ENCODE results near the gene BLMH.
"Not testable (repeated sequence)": the region's sequence is repeated elsewhere in the genome, so short reads cannot be mapped to it uniquely, and the experiment has no call there.

The BLMH gene

DNA sequence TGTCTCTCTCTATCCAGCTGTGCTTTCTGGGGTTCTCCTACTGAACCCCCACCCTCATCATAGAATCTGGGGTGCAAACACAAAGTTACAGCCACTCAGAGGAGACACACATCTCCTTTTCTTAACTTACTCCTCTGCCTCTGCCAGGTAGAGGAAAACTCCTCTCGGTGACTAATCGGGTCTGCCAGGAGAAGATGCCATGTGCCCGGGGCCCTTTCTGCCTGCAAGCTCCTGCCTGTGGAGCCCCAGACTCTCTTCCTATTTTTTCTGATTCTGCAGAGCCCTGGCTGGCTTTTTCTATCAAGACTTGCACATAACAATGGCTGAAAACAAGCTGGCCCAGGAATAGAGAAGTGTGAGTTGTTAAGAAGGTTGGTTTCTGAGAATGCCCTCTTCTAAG, 66.6 kb downstream of the BLMH start:
- DNase-seq = no peak

DNA sequence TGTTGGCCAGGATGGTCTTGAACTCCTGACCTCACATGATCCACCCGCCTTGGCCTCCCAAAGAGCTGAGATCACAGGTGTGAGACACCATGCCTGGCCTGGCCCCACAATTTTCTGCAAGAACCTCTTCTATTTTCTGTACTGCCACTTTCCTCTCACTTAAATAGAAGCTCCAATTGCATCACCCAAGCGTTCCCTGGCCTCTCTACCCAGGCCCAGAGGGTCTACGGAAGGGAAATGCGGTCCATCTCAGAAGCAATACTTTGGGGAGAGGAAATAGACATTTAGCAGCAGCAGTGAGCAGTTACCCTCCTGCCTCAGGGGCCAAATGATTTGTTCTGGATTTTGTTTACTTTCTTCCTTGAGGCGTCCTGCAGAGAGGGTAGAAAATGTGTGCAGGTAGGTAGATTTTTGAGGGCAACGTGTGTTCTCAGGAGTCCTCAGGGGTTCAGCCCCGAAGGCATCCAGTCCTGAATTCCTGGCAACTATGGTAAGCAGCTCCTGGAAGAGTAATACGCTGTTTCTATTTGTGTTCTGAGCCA, 67.3 kb downstream of the BLMH start:
- DNase-seq = no peak

DNA sequence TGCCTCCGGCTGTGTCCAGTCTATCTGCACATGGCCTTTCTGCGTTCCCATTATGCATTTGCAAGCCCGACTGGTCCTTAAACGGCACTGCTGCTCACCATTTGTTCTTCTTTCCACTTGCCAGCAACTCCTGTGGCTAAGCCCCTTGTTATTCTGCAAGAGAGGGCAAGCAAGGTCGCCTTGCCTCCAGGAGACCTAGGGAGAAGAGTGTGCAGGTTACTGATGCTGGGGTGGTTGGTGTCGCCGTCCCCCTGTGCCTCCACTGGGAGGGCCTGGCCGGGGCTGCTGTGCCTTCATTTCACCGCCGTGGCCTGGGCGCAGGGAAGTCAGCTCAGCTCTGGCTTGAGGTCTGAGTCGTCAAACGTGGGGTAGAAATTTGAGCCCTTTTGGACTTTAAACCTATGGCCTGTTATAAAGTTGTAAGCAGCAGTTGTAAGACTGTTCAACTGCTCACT, 69.0 kb downstream of the BLMH start:
- DNase-seq = no peak

DNA sequence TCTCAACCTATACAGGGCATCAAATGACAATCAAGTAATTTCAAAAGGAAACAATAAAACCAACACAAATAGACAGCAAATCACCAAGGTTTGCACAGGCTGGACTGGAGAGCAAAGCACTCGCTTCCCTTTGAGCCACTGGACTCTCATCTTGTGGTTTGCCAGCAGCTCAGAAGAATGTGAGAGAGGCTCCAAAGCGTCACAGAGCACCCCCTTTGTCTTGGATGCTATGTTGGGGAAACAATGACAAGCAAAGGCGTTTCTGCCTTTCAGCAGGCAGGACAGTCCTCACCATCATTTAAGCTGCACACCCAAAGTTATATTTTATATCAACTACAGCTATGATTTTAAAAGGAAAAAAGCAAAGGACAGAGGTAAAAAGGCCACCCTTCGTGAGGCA, 69.5 kb downstream of the BLMH start:
- no peak for DNase-seq

DNA sequence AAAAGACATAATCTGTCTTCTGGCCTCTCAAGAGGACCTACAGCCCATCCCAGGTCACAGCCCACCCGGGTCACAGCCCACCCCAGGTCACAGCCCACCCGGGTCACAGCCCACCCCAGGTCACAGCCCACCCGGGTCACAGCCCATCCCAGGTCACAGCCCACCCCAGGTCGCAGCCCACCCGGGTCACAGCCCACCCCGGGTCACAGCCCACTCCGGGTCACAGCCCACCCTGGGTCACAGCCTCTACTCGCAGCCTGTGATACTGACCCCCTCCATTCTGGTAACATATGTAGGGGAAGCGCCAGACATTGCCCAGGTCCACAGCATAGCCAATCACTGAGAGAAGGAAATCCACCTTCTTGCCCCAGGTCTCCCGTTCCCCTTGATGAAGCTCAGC, 70.4 kb downstream of the BLMH start:
- no peak for DNase-seq

DNA sequence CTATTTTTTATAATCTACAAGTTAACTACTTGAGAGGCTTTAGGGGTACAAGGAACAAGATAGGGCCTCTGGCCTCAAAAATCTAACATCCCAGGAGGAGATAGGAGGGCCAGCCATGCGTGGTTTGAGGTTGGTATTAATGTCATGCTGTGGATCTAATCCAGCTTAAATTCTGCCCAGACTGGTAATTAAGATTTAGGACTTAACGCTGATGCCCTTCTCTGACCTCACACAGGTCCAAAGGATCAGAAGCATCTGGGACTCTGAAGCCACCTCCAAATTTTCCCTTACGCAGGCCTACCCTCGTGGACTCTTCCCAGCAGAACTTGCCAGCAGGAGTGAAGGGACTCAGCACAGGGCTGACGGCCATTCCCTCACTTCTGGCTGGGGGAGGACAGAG, 71.3 kb downstream of the BLMH start:
- no peak for DNase-seq

DNA sequence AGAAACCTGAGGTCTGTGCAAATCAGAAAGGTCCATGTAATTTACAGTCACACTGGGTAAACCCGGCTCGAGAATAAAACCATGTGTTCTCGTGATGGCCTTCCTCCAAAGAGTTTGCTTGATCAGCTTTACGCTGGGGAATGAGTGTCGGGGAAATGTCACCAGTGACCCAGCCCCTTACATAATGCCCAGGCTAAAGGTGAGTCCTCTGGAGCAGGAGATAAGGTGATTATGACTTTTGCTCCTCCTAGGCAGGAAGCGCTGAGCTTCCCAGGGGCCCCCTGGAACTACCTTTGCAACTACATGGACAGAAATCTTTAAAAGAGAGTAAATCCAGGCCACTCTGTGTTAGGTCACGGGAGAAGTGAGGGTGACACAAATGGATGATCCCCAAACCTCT, 71.9 kb downstream of the BLMH start:
- DNase-seq = no peak

DNA sequence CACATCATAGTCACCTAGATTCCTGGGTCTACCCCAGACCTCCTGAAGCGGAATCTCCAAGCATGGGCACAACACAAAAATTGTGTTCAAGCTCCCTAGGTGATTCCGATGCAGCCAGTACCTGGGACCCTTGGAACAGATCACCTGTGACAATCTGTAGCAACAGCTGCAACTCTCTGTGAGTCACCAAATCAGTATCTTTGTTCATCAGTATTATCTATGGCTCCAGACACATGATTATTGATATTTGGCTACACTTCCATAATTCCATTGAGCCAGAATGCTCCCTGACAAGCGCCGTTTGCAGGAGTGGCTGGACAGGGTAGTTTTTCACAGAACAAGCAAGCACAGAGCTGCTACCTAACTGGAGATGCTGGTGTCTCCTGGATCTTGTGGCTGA, 72.4 kb downstream of the BLMH start:
- DNase-seq = no peak

DNA sequence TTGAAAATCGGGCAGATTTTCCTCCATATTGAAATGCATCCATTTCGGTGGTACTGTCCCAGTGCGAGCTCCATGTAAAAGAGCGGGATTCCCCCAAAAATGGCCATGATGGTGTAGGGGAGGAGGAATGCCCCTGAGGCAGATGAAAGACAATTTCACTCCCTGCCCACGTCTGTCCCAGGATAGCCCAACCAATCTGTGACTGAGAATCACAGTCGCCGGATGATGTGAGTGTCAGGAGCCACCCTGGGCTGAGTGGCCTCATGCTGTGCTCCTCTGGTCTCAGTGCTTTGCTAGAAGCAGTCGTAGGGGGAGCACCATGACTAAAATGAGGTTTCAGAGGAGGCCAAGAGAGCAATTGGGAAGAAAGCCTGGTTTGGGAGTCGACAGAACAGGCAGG, 72.9 kb downstream of the BLMH start:
- no peak for DNase-seq

DNA sequence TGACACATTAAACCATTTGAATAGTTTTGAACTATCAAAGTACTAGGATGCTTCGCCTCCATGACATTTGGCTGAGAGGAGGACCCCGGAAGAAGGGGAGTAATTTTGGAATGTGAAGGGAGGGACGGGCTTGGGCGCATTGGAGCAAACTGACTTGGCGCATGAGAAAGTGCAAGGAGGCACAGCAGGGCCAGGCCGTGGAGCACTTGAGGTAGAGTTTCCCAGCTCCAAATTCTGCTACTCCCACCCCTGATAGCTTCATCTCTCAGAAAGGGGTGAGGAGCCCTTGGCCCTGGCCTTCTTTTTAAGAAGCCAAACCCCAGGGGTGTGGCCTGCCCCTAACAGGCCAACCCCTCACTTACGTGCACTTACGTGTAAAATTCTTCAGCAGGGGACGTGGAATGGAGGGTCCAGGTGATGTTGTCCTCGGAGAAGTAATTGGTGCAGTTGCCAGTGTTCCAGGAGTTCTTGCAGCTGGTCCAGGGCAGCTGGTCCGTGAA, 73.9 kb downstream of the BLMH start:
- DNase-seq = no peak

DNA sequence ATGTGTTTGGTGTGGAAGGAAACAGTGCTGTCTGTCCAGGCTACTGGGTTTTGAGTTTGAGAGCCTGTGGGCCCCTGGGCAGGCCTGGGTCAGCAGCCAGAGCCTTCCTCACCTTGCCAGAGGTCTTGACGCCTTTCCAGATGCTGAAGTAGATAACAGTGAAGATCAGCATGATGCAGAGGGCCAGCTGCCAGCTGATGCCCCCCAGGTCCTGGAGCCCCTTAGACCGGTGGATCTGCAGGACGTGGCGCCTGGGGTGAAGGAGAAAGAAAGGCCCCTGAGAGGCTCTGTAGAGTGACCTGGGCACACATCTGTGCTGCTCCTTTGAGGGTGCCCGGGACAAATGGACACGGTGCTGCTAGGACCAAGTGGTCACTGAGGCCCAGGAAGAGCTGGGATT, 74.7 kb downstream of the BLMH start:
- no peak for DNase-seq

DNA sequence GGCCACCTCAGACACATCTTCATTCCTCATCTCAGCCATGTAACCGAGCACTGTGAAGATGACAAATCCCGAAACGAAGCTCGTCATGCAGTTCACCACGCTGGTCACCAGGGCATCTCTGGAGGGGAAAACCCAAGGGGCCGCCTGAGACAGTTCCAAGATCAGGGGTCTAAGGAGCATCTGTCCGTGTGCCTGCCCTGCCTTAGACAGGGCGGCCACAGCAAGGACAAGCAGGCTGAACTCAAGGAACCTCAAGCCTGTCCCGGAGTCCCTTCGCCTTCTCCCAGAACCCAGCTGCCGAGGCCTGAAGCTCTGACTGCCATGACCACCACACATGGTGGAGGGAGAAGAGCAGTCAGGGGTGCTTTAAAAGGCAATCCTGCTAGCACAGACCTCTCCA, 79.0 kb downstream of the BLMH start:
- no peak for DNase-seq

DNA sequence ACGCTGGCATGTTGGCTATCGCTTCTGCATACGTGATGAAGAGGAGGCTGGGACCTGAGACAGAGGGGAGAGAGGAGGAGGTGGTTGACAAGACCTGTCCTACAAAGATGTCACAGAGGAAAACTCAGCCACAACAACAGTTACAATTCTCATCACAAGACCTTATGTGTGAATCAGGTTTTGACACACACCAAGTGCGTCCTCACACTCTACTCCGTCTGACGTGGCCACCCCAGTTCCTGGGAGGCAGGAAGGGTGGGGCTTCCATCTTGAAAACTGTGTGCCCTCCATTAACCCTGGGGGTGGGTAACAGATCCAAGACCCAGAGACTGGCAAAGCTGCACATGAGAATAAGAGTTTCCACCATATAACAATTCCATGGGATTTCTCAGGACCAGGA, 80.4 kb downstream of the BLMH start:
- no peak for DNase-seq

DNA sequence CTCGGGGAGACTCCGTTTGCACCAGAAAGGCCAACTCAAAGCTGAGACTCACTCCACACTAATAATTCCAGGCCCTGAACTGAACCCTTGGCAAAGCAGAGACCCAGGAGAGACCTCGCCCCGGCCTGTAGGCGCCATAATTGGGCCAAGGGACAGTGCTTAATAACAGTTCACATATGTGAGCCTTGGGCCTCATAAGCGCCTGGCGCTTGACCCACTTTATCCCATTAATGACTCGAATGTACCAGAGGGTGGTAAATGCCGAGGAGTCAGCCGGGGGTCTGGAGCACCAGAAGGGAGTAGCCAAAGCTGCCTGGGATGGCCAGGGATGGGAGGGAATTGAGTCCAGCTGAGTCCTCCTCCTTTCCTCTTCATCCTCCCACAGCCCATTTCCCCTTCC, 80.8 kb downstream of the BLMH start:
- DNase-seq = no peak

DNA sequence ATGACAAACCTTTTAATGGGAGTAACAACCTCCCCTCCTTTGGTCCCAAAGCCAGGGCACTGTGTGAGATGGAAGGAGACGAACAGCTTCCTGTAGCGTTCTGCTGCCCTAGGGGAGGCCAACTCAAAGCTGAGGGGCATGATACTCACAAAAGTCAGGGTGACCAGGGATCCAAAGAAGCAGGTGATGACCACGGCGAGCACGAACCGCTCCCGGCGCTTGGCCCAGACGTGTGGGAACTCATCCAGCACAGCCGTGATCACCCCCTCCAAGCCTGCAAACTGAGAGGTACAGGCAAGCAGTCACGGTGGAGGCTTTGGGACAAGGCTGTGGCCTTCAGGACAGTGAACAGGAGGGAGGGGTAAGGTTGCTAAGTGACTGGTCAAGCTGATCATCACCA, 81.4 kb downstream of the BLMH start:
- no peak for DNase-seq

DNA sequence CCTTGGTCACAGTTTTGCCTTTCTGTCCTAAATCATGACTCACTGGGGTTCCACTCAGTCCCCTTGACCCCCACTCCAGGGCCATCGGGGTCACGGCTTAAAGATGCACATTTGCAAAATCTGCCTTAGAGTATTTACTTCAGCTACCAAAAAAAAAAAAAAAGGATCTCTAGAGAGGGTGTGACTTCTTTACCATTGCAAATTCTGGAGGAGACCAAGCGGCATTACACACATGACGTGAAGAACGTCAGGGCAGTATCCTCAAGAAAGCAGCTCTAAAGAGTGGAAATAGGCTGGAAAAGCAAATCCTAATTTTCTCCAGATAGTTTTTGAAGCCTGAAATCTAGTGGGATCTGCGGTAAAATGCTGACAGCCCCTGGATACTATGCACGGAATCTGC, 81.8 kb downstream of the BLMH start:
- no peak for DNase-seq

DNA sequence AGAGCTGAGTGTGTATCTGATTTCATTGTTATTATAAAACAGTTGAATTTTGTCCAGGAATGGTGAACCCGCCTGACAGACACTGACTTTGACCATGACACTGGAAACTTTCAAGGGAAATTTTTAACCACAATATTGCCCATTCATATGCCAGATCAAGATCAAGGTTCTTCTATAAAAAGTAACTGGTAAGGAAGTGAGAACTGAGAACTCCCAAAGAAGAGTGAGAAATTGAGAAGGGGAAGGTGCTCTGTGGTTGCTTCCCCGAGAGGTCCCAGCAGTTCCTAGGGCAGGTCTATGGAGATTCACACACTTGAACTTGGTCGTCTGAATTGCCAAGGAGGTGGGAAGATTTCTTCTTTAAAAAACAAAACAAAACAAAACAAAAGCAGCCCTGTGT, 83.5 kb downstream of the BLMH start:
- DNase-seq = no peak

DNA sequence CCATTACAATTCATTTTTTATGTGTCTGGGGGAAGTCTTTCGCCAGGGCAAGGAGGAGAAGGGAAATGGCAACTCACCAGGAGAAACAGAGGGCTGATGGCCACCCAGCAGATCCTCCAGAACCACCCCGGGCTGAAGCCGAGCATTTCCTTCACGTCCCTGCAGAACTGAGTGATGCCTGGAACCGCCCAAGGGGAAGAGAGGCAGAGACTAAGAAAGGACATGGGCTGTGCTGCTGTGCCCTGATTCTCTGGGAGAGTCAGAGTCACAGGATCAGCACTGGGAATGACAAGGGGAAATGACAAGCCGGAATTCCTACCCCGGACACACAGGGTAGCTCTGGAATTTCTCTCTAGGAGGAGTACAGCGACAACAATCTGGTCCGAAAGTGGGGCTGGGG, 84.1 kb downstream of the BLMH start:
- no peak for DNase-seq

DNA sequence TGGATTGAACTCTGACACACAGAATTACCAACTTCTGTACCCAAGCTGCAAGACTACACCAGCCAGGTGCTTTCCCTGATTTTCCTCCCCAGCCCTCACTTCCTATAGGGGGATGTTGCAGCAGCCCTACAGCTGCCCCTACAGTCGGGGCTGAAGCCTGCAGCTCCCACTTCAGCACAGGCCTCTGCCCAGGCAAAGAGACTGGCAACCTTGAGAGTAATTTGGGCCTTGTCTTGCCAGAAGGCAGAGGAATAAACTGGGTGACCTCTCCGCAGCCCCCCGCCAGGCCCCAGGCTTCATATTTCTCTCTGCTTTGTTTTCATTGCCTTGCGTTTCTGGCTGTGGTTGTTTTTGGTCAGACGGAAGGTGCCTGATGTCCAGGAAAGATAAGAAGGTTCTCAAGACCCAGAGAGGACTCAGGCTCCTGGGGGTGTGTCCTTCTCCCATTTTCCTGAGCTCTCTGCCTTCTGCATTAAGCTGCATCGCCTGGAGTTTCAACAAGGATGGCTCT, 88.2 kb downstream of the BLMH start:
- no peak for DNase-seq

DNA sequence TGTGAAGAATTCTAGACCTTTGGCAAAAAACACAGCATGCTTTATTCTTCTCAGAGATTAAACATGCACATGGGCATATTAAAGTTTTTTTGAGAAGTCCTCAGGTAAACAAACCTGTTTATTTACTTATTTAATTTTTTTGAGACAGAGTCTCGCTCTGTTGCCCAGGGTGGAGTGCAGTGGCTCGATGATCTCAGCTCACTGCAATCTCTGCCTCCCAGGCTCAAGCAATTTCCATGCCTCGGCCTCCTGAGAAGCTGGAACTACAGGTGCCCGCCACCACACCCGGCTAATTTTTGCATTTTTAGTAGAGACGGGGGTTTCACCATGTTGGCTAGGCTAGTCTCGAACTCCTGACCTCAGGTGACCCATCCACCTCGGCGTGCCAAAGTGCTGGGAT, 91.1 kb downstream of the BLMH start:
- not testable (repeated sequence) for DNase-seq

DNA sequence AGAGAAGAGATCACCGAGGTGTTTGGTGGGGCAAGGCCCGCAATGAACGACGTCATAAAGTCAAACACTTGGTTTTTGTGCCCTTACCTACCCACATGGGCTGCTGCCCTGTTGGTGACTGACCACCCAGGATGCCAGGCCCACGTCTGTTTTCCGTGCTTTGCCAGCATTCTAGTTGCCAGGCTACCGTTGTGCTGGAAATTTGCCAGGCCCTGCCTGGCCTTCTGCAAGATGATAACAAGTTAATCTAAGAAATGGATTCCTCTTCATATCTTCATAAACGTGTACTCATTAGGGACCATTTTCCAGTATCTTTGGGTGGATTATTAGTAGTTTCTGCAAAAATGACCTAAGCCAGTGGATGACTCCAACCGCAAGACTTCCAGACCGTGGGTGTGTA, 91.6 kb downstream of the BLMH start:
- no peak for DNase-seq

DNA sequence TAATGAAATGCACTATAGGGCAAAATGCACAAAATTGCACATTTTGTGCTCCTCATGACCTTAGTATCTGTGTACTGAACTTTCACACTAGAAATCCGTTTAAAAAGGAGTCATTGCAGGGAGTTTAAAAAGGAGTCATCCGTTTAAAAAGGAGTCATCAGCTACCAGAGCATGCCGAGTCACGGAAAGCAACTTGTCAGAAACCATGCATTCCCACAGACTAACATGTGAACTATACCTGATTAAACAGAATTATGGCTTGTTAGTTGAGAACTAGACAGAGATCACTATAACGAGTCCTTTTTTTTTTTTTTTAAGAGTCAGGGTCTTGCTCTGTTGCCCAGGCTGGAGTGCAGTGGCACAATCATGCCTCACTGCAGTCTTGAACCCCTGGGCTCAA, 92.1 kb downstream of the BLMH start:
- no peak for DNase-seq

Measured in stimulated activated CD4-positive, alpha-beta T cell treated with anti-CD3 and anti-CD28 coated beads, Interleukin-1b, Interleukin-23, amount 100 ng/mL, for 48 hours (primary cell).